ENCODE data around the gene CRNKL1.

- TF ChIP-seq CTCF (IDR thresholded peaks at IDR 0.05) (no peak), POLR2A (IDR thresholded peaks at IDR 0.05) (no peak)
Observed at GRCh38 chr20:20009784-20010253, 42.4 kb downstream of the CRNKL1 start.
